GM21423 (cell line): ENCODE data around the gene TTC17.
"Not testable (repeated sequence)": the region's sequence is repeated elsewhere in the genome, so short reads cannot be mapped to it uniquely, and the experiment has no call there.

Experiments
- ATAC-seq: cut with Tn5 transposase; IDR thresholded peaks from one replicate; pipeline ENCODE4 v1.9.1; 2021; ENCODE audit warnings: mild to moderate bottlenecking, moderate library complexity; ENCODE audit not compliant: unreplicated experiment

Gene TTC17, protein sequence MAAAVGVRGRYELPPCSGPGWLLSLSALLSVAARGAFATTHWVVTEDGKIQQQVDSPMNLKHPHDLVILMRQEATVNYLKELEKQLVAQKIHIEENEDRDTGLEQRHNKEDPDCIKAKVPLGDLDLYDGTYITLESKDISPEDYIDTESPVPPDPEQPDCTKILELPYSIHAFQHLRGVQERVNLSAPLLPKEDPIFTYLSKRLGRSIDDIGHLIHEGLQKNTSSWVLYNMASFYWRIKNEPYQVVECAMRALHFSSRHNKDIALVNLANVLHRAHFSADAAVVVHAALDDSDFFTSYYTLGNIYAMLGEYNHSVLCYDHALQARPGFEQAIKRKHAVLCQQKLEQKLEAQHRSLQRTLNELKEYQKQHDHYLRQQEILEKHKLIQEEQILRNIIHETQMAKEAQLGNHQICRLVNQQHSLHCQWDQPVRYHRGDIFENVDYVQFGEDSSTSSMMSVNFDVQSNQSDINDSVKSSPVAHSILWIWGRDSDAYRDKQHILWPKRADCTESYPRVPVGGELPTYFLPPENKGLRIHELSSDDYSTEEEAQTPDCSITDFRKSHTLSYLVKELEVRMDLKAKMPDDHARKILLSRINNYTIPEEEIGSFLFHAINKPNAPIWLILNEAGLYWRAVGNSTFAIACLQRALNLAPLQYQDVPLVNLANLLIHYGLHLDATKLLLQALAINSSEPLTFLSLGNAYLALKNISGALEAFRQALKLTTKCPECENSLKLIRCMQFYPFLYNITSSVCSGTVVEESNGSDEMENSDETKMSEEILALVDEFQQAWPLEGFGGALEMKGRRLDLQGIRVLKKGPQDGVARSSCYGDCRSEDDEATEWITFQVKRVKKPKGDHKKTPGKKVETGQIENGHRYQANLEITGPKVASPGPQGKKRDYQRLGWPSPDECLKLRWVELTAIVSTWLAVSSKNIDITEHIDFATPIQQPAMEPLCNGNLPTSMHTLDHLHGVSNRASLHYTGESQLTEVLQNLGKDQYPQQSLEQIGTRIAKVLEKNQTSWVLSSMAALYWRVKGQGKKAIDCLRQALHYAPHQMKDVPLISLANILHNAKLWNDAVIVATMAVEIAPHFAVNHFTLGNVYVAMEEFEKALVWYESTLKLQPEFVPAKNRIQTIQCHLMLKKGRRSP

GRCh38 chr11:43358801-43359421 is at the start of gene TTC17:
TSS of gene TTC17 (plus strand) at chr11:43358920. CDS start at chr11:43358955, 35 bp downstream.
- peak; percentile 94 for ATAC-seq

DNA sequence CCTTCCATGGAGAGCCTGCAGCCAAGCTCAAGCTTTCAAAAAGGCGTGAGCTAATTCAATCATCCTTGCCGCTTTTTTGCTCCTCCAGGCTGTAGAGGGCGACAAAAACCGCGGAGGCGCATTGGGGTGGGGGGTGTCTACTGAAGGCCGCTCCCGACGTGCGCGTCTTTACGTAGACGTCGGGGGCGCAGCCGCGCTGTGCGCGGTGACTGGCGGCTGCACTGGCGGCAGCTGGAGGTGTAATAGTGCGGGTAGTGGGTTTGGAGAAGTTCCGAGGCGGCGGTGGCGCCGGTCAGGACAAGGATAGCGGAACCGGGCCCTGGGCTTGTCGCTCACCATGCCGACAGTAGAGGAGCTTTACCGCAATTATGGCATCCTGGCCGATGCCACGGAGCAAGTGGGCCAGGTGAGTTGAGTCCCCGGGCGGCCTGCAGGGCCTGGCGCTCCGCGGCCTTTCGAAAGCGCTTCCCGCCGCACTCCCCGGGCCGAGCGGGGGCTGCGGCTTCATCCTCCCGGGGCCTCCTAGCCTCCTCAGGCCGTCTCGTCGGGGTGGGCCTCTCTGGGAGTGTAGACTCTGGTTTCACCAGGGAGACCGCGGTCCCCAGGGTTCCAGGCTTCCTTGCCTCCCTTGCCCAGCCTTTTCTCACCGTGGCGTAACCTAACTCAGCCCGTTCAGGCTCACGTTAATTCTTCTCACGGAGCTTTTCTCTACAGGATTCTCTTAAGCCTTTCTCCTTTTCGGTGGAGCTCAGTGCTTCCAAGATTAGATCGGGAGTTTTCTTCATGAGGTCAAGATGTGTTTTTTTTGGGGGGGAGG is 46.7 kb upstream of the TTC17 start, which contains the start of gene API5:
TSS of gene API5 (plus strand) at position 206 of the 817 bp plus-strand sequence. CDS start at position 338, 132 bp downstream.
- peak; percentile 98 for ATAC-seq

DNA sequence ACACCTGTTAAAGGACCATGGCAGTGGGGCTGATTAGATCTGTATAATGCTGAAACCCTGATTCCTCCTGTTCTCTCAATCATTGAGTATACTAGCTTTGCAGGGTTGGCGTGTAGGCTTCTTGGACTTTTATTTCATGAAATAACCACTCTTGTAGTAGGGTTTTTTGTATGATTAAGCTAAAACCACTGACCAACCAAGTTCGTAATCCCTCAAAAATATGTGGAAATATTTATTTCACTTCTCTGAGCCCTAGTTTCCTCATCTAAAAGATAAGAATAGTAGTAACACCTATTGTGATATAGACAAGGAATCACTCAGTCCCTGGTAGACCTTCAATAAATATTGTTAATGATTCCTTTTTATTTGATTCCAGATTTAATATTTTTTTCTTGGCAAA is 42.8 kb upstream of the TTC17 start:
- ATAC-seq = no peak

GRCh38 chr11:43316451-43316850 is 42.3 kb upstream of the TTC17 start:
- no peak for ATAC-seq

DNA sequence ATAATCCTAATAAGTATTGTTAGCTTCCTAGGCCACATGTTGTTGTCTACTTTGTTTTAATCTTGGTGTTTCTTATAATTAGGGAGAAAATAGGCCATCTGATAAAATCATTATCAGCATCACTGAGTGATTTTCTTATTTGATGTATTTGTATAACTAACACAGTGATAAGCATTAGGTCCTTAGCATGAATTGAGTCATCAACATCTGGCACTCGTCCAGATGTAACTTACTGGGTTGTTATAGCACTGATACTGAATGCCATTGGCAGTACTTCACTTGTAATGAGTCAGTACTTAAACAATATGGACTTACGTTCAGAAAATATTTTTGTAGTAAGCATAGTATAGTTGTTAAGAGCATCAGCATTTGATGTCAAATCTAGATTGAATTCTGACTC is 30.7 kb upstream of the TTC17 start:
- no peak for ATAC-seq

DNA sequence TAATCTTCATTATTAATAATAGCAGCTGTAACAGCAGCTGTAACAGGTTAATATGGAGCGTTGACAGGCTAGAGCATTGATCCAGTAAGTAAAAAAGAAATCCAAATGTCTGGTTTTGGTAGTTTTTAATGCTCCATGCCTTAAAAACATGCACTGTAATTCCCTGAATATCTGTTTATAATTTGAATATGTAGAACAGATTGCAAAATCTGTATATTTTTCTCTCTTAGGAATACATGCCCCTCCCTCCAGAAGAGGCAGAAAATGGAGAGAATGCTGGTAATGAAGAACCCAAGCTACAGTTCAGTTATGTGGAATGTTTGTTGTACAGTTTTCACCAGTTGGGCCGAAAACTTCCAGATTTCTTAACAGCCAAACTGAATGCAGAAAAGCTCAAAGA is 30.2 kb upstream of the TTC17 start:
- no peak for ATAC-seq

GRCh38 chr11:43341159-43341558 is 17.6 kb upstream of the TTC17 start:
- no peak for ATAC-seq

DNA sequence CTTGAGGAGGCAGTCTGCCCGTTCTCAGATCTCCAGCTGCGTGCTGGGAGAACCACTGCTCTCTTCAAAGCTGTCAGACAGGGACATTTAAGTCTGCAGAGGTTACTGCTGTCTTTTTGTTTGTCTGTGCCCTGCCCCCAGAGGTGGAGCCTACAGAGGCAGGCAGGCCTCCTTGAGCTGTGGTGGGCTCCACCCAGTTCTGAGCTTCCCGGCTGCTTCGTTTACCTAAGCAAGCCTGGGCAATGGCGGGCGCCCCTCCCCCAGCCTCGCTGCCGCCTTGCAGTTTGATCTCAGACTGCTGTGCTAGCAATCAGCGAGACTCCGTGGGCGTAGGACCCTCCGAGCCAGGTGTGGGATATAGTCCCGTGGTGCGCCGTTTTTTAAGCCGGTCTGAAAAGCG is 7.3 kb upstream of the TTC17 start:
- not testable (repeated sequence) for ATAC-seq

DNA sequence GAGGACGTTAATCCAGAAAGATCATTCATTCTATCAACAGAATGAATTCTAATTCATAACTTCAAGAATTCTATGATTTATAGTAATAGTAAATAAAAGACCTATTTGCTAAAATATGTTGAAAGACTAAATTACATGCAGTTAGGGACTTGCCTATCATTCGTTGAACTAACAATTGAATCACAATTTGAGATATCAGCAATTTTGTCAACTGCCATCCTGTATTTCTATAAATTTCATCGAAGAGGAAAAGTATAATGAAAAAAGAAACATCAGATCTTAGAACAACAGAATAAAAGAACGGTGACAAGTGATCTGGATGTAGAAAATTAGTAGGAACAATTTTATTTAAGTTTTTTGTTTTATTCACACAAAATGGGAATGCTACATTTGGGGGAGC is 4.4 kb upstream of the TTC17 start:
- no peak for ATAC-seq

DNA sequence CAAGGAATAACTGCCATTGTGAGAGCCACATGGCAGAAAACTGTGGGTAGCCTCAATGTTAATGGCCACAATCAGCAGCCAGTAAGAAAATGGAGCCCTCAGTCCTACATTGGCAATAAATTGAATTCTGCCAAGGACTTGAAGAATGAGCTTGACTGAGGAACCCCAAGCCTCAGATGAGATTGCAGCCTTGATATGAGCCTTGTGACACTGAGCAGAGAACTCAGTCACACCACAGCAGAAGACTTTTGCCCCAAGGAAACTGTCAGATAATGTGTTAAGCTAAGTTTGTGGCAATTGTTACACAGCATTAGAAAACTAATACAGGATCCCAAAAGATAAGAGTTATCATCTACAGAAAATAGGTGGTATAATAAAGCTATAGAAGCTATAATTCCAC is 2.4 kb upstream of the TTC17 start:
- ATAC-seq = no peak

DNA sequence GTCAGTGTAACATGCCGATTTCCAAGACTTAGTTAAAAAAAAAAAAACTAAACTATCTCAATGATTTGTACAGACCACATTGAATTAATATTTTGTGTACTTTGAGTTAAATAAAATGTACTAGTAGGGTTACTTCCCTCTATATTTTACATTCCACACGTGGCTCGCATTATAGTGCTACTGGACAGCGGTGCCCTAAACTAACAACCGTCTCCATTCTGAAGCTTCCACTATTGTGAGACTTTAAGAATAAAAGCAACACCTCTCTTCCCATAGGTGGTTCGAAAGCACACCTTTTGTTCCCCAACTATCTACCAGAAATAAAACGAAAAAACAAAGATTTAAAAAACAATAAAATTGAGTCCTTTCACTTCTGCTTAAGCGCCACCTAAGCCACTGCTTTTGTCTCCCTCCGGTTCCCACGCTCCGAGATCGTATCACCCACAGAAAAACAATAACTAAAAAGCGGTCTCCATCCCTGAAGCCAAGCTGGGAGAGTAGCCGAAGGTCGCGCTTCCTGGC is 380 bp upstream of the TTC17 start:
- ATAC-seq = no peak

DNA sequence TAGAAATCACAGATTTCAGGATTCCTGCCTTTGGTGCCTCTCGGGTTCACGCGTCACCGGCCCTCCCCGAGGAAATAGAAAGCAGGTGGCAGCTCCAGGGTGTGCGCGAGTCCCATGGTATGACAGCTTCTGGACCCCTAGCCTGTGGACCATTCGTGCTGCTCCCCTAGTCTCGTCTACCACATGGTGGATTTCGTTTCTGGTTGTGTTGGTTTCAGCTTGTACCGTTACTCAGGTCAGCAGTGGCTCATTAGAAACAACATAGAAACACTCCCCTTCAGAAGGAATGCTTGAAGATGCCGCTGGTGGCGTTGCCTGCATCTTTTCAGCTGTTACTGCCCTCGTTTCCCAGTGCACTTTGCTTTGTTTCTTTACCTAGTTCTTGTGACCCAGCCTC is 700 bp downstream of the TTC17 start:
- ATAC-seq = peak; percentile 42

DNA sequence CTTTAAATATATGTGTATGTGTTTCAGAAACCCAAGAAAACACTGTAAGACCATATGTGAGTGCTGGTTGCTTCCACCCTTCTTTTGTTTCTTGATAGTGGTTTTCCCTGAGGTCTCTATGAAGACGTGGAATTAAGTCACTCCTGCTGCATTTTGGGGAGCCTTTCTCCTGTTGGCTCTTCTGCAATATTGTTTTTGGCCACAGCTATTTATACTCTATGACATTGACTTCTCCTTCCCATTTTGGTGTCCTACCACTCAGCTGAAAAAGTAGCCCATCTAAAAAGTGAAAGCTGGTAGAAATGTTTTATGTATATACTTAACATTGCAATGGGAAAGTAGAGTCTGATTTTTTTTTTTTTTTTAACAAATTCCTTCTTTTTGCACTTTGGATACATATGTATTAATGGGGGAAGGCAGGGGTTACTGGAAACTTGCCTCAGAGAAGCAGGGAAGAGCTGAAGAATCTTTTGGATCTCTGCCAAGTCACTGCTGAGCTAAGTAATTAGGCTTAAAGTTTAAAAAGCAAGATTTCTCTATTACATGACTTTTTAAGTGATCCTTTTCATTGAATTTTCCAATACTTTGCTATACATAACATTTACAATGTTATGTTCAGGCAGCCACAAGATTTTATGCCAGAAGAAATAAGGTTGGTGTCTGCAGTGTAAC is 1.8 kb downstream of the TTC17 start:
- ATAC-seq = no peak

DNA sequence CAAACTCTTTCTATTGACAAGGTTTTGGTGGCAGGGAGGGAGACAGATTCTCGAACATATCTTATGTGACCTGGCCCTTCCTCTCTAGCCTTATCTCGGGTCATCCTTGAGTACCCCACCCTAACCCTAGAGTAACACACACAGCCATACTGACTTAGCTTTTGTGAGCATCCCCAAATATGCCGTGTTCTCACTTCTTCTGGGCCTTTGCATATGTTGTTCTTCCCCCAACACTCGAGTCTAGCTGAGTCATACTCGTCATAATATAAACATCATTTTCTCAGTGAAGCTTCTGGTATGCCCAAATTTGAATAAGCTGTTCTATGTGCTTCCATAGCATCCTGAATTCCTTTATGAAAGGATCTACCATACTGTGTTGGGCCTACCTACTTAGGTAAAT is 8.0 kb downstream of the TTC17 start:
- ATAC-seq = no peak

- ATAC-seq = no peak
Observed at GRCh38 chr11:43367382-43368178, 8.9 kb downstream of the TTC17 start.

GRCh38 chr11:43376065-43376464 is 17.3 kb downstream of the TTC17 start:
- ATAC-seq = no peak

DNA sequence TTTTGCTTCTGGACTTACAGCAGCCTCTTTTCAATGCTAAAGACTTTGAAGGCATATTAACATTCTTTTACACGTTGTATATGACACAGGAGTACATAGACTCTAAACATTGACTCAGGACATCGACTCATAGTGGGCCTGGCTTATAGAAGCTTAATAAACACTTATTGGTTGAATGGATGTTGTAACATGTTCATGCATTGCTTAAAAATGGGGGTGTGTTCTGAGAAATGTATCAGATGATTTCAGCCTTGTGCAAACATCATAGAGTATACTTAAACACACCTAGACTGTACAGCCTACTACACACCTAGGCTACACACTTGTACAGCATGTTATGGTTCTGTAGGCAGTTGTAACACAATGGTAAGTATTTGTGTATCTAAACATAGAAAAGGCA is 17.9 kb downstream of the TTC17 start:
- no peak for ATAC-seq

DNA sequence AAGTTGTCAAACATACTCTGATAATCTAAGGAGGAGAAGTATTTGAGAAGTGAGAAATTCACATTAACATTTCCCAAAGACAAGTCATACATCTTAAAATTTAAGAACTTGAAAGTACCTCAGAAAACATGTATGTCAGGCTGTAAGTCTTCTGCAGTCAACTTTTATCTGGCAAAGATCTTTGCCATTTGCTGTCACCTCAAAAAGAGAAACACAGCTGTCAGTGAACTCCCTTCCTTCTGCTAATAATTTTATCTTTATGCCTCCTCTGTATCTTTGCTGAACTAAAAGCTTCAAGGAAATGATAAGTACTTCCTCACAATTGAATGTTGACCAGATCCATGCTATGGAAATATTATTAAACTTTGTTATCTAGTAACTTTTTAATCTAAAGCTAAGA is 18.7 kb downstream of the TTC17 start:
- ATAC-seq = no peak
